Neural cell (in vitro differentiated cells): Measurements from ENCODE around the gene DZIP1. TPM values are rescaled to one million over a fixed set of nuclear protein-coding genes. Genes with fewer than 3 reads are reported as not detected.

Experiments used
- H2AFZ ChIP-seq: fragments of 200-600, 300-800 bp; sonication (generic), shearing (Covaris generic); 2 replicates; pipeline ENCODE4 v1.6.0; 2014; ENCODE audit warnings: low read depth, mild to moderate bottlenecking, antibody characterized with exemption, low read length, moderate library complexity
- H3F3A ChIP-seq: fragments of 200-600 bp; shearing (Covaris generic); 2 replicates; pipeline ENCODE4 v1.6.1; 2016; ENCODE audit warnings: mild to moderate bottlenecking, moderate library complexity, mixed read lengths, antibody characterized with exemption, low read length; ENCODE audit not compliant: insufficient read depth, poor library complexity, severe bottlenecking
- H3K27ac ChIP-seq: fragments of 200-600, 300-800 bp; sonication (generic), shearing (Covaris generic); 2 replicates; pipeline ENCODE4 v1.5.1; 2014; ENCODE audit warnings: mild to moderate bottlenecking, low read length, moderate library complexity
- H3K27me3 ChIP-seq: fragments of 300-800, 200-600 bp; sonication (generic), shearing (Covaris generic); 2 replicates; pipeline ENCODE4 v1.6.0; 2014; ENCODE audit warnings: mild to moderate bottlenecking, low read depth, low read length, moderate library complexity; ENCODE audit not compliant: insufficient read depth
- H3K36me3 ChIP-seq: fragments of 300-800, 200-600 bp; sonication (generic), shearing (Covaris generic); 2 replicates; pipeline ENCODE4 v1.5.1; 2014; ENCODE audit warnings: mild to moderate bottlenecking, antibody characterized with exemption, low read length, moderate library complexity; ENCODE audit not compliant: insufficient read depth
- H3K4me2 ChIP-seq: fragments of 300-800, 200-600 bp; sonication (generic), shearing (Covaris generic); 2 replicates; pipeline ENCODE4 v1.6.0; 2014; ENCODE audit warnings: mild to moderate bottlenecking, low read length
- H3K4me3 ChIP-seq: fragments of 300-800, 200-600 bp; sonication (generic), shearing (Covaris generic); 2 replicates; pipeline ENCODE4 v1.5.1; 2014; ENCODE audit warnings: mild to moderate bottlenecking, low read length, moderate library complexity
- H3K79me2 ChIP-seq: fragments of 200-600 bp; shearing (Covaris generic); replicated peaks from 2 replicates; pipeline ENCODE4 v1.6.0; 2014; ENCODE audit warnings: mild to moderate bottlenecking, low read length, moderate library complexity; ENCODE audit not compliant: insufficient read depth
- H3K9ac ChIP-seq: fragments of 300-800, 200-600 bp; sonication (generic), shearing (Covaris generic); 2 replicates; pipeline ENCODE4 v1.6.1; 2016; ENCODE audit warnings: mild to moderate bottlenecking, low read length, mixed read lengths
- H3K9me2 ChIP-seq: fragments of 200-600 bp; shearing (Covaris generic); 2 replicates; pipeline ENCODE4 v1.6.1; 2016; ENCODE audit warnings: mild to moderate bottlenecking, low read length, mixed read lengths; ENCODE audit not compliant: insufficient read depth
- H3K9me3 ChIP-seq: fragments of 200-600, 300-800 bp; sonication (generic), shearing (Covaris generic); 2 replicates; pipeline ENCODE4 v1.6.1; 2016; ENCODE audit warnings: mild to moderate bottlenecking, mixed run types, low read length, moderate library complexity, mixed read lengths
- H4K20me1 ChIP-seq: fragments of 200-600 bp; shearing (Covaris generic); 2 replicates; pipeline ENCODE4 v1.6.1; 2016; ENCODE audit warnings: mild to moderate bottlenecking, mixed run types; ENCODE audit not compliant: insufficient read depth
- CTCF ChIP-seq: fragments of 450-650 bp; IDR thresholded peaks from 2 replicates; pipeline ENCODE4 v1.5.1; 2014; ENCODE audit warnings: antibody characterized with exemption, mild to moderate bottlenecking, moderate library complexity; ENCODE audit not compliant: poor library complexity, severe bottlenecking
- EP300 ChIP-seq: fragments of 450-650 bp; conservative IDR thresholded peaks from 2 replicates; pipeline ENCODE4 v1.6.1; 2014; ENCODE audit warnings: antibody characterized with exemption, mild to moderate bottlenecking, moderate library complexity; ENCODE audit not compliant: poor library complexity, severe bottlenecking
- EZH2 ChIP-seq: fragments of 200-600, 300-800 bp; shearing (Covaris generic), sonication (generic); IDR thresholded peaks from 2 replicates; pipeline ENCODE4 v1.6.1; 2014; ENCODE audit warnings: antibody characterized with exemption, low read length, borderline replicate concordance, mild to moderate bottlenecking; ENCODE audit not compliant: insufficient read depth, poor library complexity, severe bottlenecking
- MXI1 ChIP-seq: fragments of 450-650 bp; conservative IDR thresholded peaks from 2 replicates; pipeline ENCODE4 v1.6.1; 2014; ENCODE audit warnings: antibody characterized with exemption, mild to moderate bottlenecking; ENCODE audit not compliant: poor library complexity, severe bottlenecking
- POLR2AphosphoS5 ChIP-seq: IDR thresholded peaks from 2 replicates; pipeline ENCODE4 v1.6.1; 2012
- RAD21 ChIP-seq: fragments of 450-650 bp; conservative IDR thresholded peaks from 2 replicates; pipeline ENCODE4 v1.6.1; 2014; ENCODE audit warnings: antibody characterized with exemption, mild to moderate bottlenecking, moderate library complexity
- REST ChIP-seq: IDR thresholded peaks from 2 replicates; pipeline ENCODE4 v1.6.1; 2012; ENCODE audit warnings: borderline replicate concordance
- SMC3 ChIP-seq: fragments of 450-650 bp; conservative IDR thresholded peaks from 2 replicates; pipeline ENCODE4 v1.6.1; 2014; ENCODE audit warnings: antibody characterized with exemption, mild to moderate bottlenecking, moderate library complexity; ENCODE audit not compliant: poor library complexity
- TAF1 ChIP-seq: IDR thresholded peaks from 2 replicates; pipeline ENCODE4 v1.6.1; 2012; ENCODE audit warnings: low read depth
- polyA plus RNA-seq: library from polyadenylated mRNA; depleted of rRNA; stranded (reverse); fragments of >200 nt; gene quantifications from 2 replicates; pipeline ENCODE4 v1.2.3, GENCODE V29; 2014

Gene DZIP1
- polyA plus RNA-seq, 1 donor from 2014 or later: 35.3 TPM

DNA sequence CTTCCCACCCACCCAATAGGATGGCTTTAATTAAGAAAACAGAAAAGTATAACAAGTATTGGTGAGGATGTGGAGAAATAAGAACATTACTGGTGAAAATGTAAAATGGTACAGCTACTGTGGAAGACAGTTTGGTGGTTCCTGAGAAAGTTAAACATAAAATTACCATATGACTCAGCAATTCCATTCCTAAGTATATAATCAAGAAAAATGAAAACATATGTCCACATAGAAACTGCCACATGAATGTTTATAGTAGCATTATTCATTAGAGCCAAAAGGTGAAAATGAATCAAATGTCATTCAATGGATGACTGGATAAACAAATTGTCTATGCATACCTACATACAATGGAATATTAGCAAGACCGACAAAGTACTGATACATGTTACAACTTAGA lies 16.9 kb downstream of the DZIP1 start:
- H3K9ac ChIP-seq: no peak overlapping the region
- no peaks in the 10 kb centered on the region for H3F3A ChIP-seq
- no peaks in the 10 kb centered on the region for H3K9me3 ChIP-seq
- no peak overlapping the region for H3K4me3 ChIP-seq
- peaks cover 7% of the 10 kb centered on the region for H3K36me3 ChIP-seq
- H3K9me2 ChIP-seq: no peaks in the 10 kb centered on the region
- no peaks in the 10 kb centered on the region for H4K20me1 ChIP-seq
- H3K27me3 ChIP-seq: no peaks in the 10 kb centered on the region
- no peak overlapping the region for H3K4me2 ChIP-seq
- H2AFZ ChIP-seq: no peak overlapping the region
- H3K27ac ChIP-seq: no peak overlapping the region
- H3K79me2 ChIP-seq: no peaks in the 10 kb centered on the region
- TF ChIP-seq CTCF (no peak), MXI1 (no peak), POLR2AphosphoS5 (no peak), EP300 (no peak), REST (no peak), EZH2 (no peak)

DNA sequence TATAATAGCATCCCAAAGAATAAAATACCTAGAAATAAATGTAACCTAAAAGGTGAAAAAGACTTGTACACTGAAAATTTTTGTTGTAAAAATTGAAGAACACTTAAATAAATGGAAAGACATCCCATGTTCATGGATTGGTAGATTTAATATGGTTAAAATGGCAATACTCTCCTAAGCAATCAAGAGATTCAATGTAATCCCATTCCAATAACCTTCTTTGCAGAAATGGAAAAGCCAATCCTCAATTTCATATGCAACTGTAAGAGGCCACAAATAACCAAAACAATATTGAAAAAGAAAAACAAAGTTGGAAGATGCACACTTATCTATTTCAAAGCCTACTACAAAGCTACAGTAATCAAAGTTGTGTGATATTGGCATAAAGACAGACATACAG lies 17.7 kb downstream of the DZIP1 start:
- TF ChIP-seq RAD21: no peak
- TF ChIP-seq MXI1: no peak
- no peak for TF ChIP-seq EZH2
- no peak for TF ChIP-seq TAF1
- TF ChIP-seq EP300: no peak
- TF ChIP-seq POLR2AphosphoS5: no peak
- no peak for TF ChIP-seq CTCF
- TF ChIP-seq REST: no peak
- no peak for TF ChIP-seq SMC3
- Histone ChIP-seq H3K4me3 (no peak overlapping the region), H3K27ac (no peak overlapping the region), H4K20me1 (no peaks in the 10 kb centered on the region), H3K4me2 (no peak overlapping the region), H3K9me3 (no peaks in the 10 kb centered on the region), H3K27me3 (no peaks in the 10 kb centered on the region), H3K79me2 (no peaks in the 10 kb centered on the region), H3K9me2 (no peaks in the 10 kb centered on the region), H2AFZ (no peak overlapping the region), H3K9ac (no peak overlapping the region), H3K36me3 (peaks cover 7% of the 10 kb centered on the region), H3F3A (no peaks in the 10 kb centered on the region)
